ENCODE results near the gene SRXN1.

Gene SRXN1

GRCh38 chr20:680638-681187 is 27.7 kb upstream of the SRXN1 start:
- Histone ChIP-seq H3K36me3 (no peaks in the 10 kb centered on the region), H3K27me3 (ENCODE audit: insufficient read depth, low read depth, severe bottlenecking) (no peaks in the 10 kb centered on the region), H3K4me3 (ENCODE audit: low read depth, low read length) (no peak overlapping the region), H3K9me3 (ENCODE audit: severe bottlenecking) (no peaks in the 10 kb centered on the region), H3K27ac (no peak overlapping the region)
- TF ChIP-seq CTCF (IDR thresholded peaks at IDR 0.05; ENCODE audit: low read depth, low read length): no peak
- no peak for DNase-seq

GRCh38 chr20:677957-678356 is 25.0 kb upstream of the SRXN1 start:
- TF ChIP-seq CTCF (IDR thresholded peaks at IDR 0.05; ENCODE audit: low read depth, low read length): no peak
- Histone ChIP-seq H3K27me3 (ENCODE audit: insufficient read depth, low read depth, severe bottlenecking) (no peaks in the 10 kb centered on the region), H3K4me3 (ENCODE audit: low read depth, low read length) (no peak overlapping the region), H3K36me3 (no peaks in the 10 kb centered on the region), H3K9me3 (ENCODE audit: severe bottlenecking) (no peaks in the 10 kb centered on the region), H3K27ac (no peak overlapping the region)
- no peak for DNase-seq

- Histone ChIP-seq H3K4me3 (ENCODE audit: low read depth, low read length) (peak overlapping the region; percentile 72), H3K27ac (peak overlapping the region; percentile 65), H3K36me3 (no peaks in the 10 kb centered on the region), H3K27me3 (ENCODE audit: insufficient read depth, low read depth, severe bottlenecking) (no peaks in the 10 kb centered on the region), H3K9me3 (ENCODE audit: severe bottlenecking) (no peaks in the 10 kb centered on the region)
- no peak for TF ChIP-seq CTCF (IDR thresholded peaks at IDR 0.05; ENCODE audit: low read depth, low read length)
- DNase-seq: no peak
These were observed 24.0 kb upstream of the SRXN1 start for GRCh38 chr20:676967-677366.

GRCh38 chr20:676315-676937 is 23.4 kb upstream of the SRXN1 start:
- DNase-seq: peak; percentile 60
- TF ChIP-seq CTCF (IDR thresholded peaks at IDR 0.05; ENCODE audit: low read depth, low read length): no peak

GRCh38 chr20:675453-676314 is 22.7 kb upstream of the SRXN1 start, which contains the start of gene SCRT2:
Gene SCRT2, minus strand, starts transcription at chr20:675802. Its CDS starts 201 bp downstream, at chr20:675601.
- peak within 1 kb of the TSS; percentile 65 for H3K27ac ChIP-seq
- no peaks in the 10 kb centered on the region for H3K9me3 ChIP-seq (ENCODE audit: severe bottlenecking)
- peak; percentile 47 for DNase-seq
- no peaks in the 10 kb centered on the region for H3K27me3 ChIP-seq (ENCODE audit: insufficient read depth, low read depth, severe bottlenecking)
- H3K4me3 ChIP-seq (ENCODE audit: low read depth, low read length): peak within 1 kb of the TSS; percentile 72
- no peaks in the 10 kb centered on the region; the same call in 1 of the 2 replicates for H3K36me3 ChIP-seq
- TF ChIP-seq CTCF (IDR thresholded peaks at IDR 0.05; ENCODE audit: low read depth, low read length): no peak

More at GRCh38 chr20:676315-676937, 23.4 kb upstream of the SRXN1 start:
- Histone ChIP-seq H3K9me3 (ENCODE audit: severe bottlenecking) (no peaks in the 10 kb centered on the region), H3K4me3 (ENCODE audit: low read depth, low read length) (peak overlapping the region; percentile 72), H3K27me3 (ENCODE audit: insufficient read depth, low read depth, severe bottlenecking) (no peaks in the 10 kb centered on the region), H3K27ac (peak overlapping the region; percentile 65), H3K36me3 (no peaks in the 10 kb centered on the region)
